Ascending aorta (tissue), 2 donors: Measurements from ENCODE around the gene ARHGEF28. TPM values are rescaled to one million over a fixed set of nuclear protein-coding genes. Genes with fewer than 3 reads are reported as not detected.

Experiments
- DNase-seq, 2 donors: peaks; one replicate each; pipeline ENCODE4 v3.0.0-alpha.2; 2019; ENCODE audit warnings: low spot score in 2 of 2
- H3K27ac ChIP-seq, 2 donors: fragments of 200-600 bp; sonication (generic); one replicate each; pipeline ENCODE4 v1.5.1; 2016 to 2017; ENCODE audit warnings: mild to moderate bottlenecking in 1 of 2
- H3K27me3 ChIP-seq: fragments of 200-600 bp; sonication (generic); one replicate; pipeline ENCODE4 v1.5.1; 2017
- H3K36me3 ChIP-seq, 2 donors: fragments of 200-600 bp; sonication (generic); one replicate each; pipeline ENCODE4 v1.5.1; 2016
- H3K4me1 ChIP-seq, 2 donors: fragments of 200-600 bp; sonication (generic); one replicate each; pipeline ENCODE4 v1.5.1; 2016 to 2017; ENCODE audit warnings: mild to moderate bottlenecking in 1 of 2
- H3K4me3 ChIP-seq, 2 donors: fragments of 200-600 bp; sonication (generic); one replicate each; pipeline ENCODE4 v1.5.1; 2016 to 2017; ENCODE audit warnings: mild to moderate bottlenecking in 1 of 2
- H3K9me3 ChIP-seq, 2 donors: fragments of 200-600 bp; sonication (generic); one replicate each; pipeline ENCODE4 v1.5.1; 2016
- intact Hi-C: fragments of 100-400 bp; cut with DNase I; formaldehyde crosslinking; loops from one replicate; pipeline ENCODE4 v1.15.1; 2023
- total RNA-seq: library from RNA; depleted of rRNA; stranded (reverse); fragments of >200 nt; gene quantifications from one replicate; pipeline ENCODE4 v1.1.0, GENCODE V29; 2016
- TF ChIP-seq, protein P1 (sequence below), 3 experiments: fragments of 200-600 bp in 2 of 3; fragments of 450-650 bp in 1 of 3; sonication (generic) in 2 of 3; IDR thresholded peaks; one replicate each; pipeline ENCODE4 v1.5.1; 2016 to 2019; ENCODE audit warnings: antibody characterized with exemption in 3 of 3, mild to moderate bottlenecking in 1 of 3, moderate library complexity in 1 of 3

Gene ARHGEF28
- total RNA-seq, 1 donor from 2014 or later, result 15.1 TPM

DNA sequence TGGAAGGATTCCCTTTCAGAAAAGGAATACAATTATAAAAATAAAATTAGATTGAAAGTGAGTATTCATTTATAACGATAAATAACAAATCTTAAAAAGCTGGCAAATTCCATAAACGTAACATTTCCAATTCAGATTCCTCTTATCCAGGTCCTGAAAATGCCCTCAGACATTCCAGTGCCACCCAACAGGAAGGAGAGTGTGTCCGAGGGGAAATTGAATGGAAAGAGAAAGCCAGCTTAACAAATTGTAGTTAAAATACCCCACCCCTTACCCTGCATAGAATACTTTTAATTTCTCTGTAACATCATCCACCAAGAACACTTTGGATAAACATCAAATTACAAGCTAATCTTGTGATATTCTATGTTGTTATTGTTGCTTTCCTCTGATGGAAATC is 72.0 kb downstream of the ARHGEF28 start:
- no peaks in the 10 kb centered on the region for H3K9me3 ChIP-seq
- intact Hi-C loops, result no loop called here
- H3K36me3 ChIP-seq, result no peaks in the 10 kb centered on the region
- DNase-seq, result no peak
- H3K4me3 ChIP-seq, result no peak overlapping the region
- TF ChIP-seq, protein P1, sequence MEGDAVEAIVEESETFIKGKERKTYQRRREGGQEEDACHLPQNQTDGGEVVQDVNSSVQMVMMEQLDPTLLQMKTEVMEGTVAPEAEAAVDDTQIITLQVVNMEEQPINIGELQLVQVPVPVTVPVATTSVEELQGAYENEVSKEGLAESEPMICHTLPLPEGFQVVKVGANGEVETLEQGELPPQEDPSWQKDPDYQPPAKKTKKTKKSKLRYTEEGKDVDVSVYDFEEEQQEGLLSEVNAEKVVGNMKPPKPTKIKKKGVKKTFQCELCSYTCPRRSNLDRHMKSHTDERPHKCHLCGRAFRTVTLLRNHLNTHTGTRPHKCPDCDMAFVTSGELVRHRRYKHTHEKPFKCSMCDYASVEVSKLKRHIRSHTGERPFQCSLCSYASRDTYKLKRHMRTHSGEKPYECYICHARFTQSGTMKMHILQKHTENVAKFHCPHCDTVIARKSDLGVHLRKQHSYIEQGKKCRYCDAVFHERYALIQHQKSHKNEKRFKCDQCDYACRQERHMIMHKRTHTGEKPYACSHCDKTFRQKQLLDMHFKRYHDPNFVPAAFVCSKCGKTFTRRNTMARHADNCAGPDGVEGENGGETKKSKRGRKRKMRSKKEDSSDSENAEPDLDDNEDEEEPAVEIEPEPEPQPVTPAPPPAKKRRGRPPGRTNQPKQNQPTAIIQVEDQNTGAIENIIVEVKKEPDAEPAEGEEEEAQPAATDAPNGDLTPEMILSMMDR (IDR thresholded peaks at IDR 0.05), result no peak
- no peaks in the 10 kb centered on the region for H3K27me3 ChIP-seq
- H3K27ac ChIP-seq, result no peak overlapping the region
- peaks cover 0 to 11% of the 10 kb centered on the region in 2 donors for H3K4me1 ChIP-seq

- no peaks in the 10 kb centered on the region for H3K4me1 ChIP-seq
- H3K9me3 ChIP-seq, result no peaks in the 10 kb centered on the region
- no peaks in the 10 kb centered on the region for H3K36me3 ChIP-seq
- no peak overlapping the region for H3K27ac ChIP-seq
- H3K27me3 ChIP-seq, result no peaks in the 10 kb centered on the region
- TF ChIP-seq, protein P1 (IDR thresholded peaks at IDR 0.05), result no peak
- intact Hi-C loops, result no loop called here
- no peak overlapping the region for H3K4me3 ChIP-seq
- no peak for DNase-seq
Measured at GRCh38 chr5:73701566-73701965, 75.6 kb downstream of the ARHGEF28 start.

GRCh38 chr5:73702534-73702933 is 76.5 kb downstream of the ARHGEF28 start:
- H3K27ac ChIP-seq, result no peak overlapping the region
- H3K9me3 ChIP-seq, result no peaks in the 10 kb centered on the region
- TF ChIP-seq, protein P1 (IDR thresholded peaks at IDR 0.05), result no peak
- H3K4me1 ChIP-seq, result peaks cover 0 to 7% of the 10 kb centered on the region in 2 donors
- H3K4me3 ChIP-seq, result no peak overlapping the region
- DNase-seq, result no peak
- intact Hi-C loops, result no loop called here
- no peaks in the 10 kb centered on the region for H3K27me3 ChIP-seq
- H3K36me3 ChIP-seq, result no peaks in the 10 kb centered on the region

DNA sequence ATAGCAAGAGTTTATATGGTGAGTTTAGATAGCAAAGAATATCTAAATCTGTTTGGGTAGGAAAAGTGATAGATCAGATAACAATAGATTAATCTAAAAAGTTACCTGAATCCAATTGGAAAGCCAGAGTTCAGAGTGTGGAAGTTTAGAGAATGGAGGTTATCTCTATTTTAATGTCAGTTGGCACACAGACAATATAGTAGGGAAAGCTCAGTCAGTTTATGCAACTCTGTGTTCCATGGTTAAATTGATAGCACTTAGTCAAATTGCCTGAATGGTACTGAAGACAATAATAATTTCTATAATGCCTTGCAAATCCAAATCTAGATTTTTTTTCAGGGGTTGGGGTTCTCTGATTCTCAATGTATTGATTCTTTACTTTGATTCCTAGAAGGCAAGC is 77.0 kb downstream of the ARHGEF28 start:
- Histone ChIP-seq H3K27me3 (no peaks in the 10 kb centered on the region), H3K9me3 (no peaks in the 10 kb centered on the region), H3K36me3 (no peaks in the 10 kb centered on the region), H3K4me3 (no peak overlapping the region), H3K4me1 (peaks cover 0 to 10% of the 10 kb centered on the region in 2 donors), H3K27ac (no peak overlapping the region)
- intact Hi-C loops, result no loop called here
- TF ChIP-seq, protein P1 (IDR thresholded peaks at IDR 0.05), result no peak
- no peak for DNase-seq

- H3K4me3 ChIP-seq, result no peak overlapping the region
- no peak overlapping the region for H3K27ac ChIP-seq
- intact Hi-C loops, result no loop called here
- H3K9me3 ChIP-seq, result peaks cover 0 to 7% of the 10 kb centered on the region in 2 donors
- no peak for DNase-seq
- H3K36me3 ChIP-seq, result no peaks in the 10 kb centered on the region
- TF ChIP-seq, protein P1 (IDR thresholded peaks at IDR 0.05), result no peak
- no peaks in the 10 kb centered on the region for H3K27me3 ChIP-seq
- peaks cover 0 to 10% of the 10 kb centered on the region in 2 donors for H3K4me1 ChIP-seq
Measured at GRCh38 chr5:73705364-73705763, 79.4 kb downstream of the ARHGEF28 start.

GRCh38 chr5:73706963-73707362 is 81.0 kb downstream of the ARHGEF28 start:
- DNase-seq, result no peak
- intact Hi-C loops, result no loop called here
- Histone ChIP-seq H3K4me3 (no peak overlapping the region), H3K4me1 (peaks cover 0 to 10% of the 10 kb centered on the region in 2 donors), H3K27me3 (no peaks in the 10 kb centered on the region), H3K9me3 (peaks cover 0 to 7% of the 10 kb centered on the region in 2 donors), H3K27ac (peak overlapping the region; percentile 70 to 74), H3K36me3 (no peaks in the 10 kb centered on the region)
- TF ChIP-seq, protein P1 (IDR thresholded peaks at IDR 0.05), result no peak
